ENCODE measurements around the gene POLR3E.

GRCh38 chr16:22291020-22291419, 6.2 kb upstream of the POLR3E start:
- no peak for TF ChIP-seq CTCF (optimal IDR thresholded peaks at IDR 0.05 in 1 of 3, IDR thresholded peaks at IDR 0.05 in 1 of 3, conservative IDR thresholded peaks at IDR 0.05 in 1 of 3; ENCODE audit: extremely low read depth in 1 of 3, insufficient read depth in 2 of 3, low read length in 3 of 3)
- no peak for TF ChIP-seq EZH2 (IDR thresholded peaks at IDR 0.05; ENCODE audit: low read length)
